Activated naive CD4-positive, alpha-beta T cell treated with anti-CD3 and anti-CD28 coated beads, Interleukin-2, amount 50 U/mL, for 16 hours (primary cell): ENCODE data around the gene KPNA6.
"Not testable (repeated sequence)": the region's sequence is repeated elsewhere in the genome, so short reads cannot be mapped to it uniquely, and the experiment has no call there.

Experiments used
- DNase-seq: peaks from one replicate; pipeline ENCODE4 v3.0.0-alpha.2; 2020

KPNA6 gene

DNA sequence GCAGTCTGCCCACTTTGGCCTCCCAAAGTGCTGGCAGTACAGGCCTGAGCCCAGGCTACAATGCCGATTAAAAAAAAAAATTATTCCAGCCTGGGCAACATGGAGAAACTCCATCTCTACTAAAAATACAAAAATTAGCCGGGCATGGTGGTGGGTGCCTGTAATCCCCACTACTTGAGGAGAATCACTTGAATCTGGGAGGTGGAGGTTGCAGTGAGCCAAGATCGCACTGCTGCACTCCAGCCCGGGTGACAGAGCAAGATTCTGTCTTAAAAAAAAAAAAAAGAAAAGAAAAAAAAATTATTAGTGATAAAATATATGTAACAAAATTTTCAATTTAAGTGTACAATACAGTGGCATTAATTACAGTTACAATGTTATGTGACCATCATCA lies 35.4 kb downstream of the KPNA6 start:
- DNase-seq, result not testable (repeated sequence)

GRCh38 chr1:32144033-32144432 lies 36.2 kb downstream of the KPNA6 start:
- no peak for DNase-seq

DNA sequence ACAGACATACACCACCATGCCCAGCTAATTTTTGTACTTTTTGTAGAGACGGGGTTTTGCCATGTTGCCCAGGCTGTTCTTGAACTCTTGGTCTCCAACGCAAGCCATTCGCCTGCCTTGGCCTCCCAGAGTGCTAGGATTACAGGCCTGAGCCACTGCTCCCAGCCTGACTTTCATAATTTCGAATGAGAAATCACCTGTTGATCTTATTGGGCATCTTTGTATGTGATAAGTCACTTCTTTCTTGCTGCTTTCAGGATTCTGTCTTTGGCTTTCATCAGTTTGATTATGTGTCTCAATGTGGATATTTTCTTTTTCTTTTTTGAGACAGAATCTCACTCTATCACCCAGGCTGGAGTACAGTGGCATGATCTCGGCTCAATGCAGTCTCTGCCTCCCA lies 39.9 kb downstream of the KPNA6 start:
- not testable (repeated sequence) for DNase-seq

DNA sequence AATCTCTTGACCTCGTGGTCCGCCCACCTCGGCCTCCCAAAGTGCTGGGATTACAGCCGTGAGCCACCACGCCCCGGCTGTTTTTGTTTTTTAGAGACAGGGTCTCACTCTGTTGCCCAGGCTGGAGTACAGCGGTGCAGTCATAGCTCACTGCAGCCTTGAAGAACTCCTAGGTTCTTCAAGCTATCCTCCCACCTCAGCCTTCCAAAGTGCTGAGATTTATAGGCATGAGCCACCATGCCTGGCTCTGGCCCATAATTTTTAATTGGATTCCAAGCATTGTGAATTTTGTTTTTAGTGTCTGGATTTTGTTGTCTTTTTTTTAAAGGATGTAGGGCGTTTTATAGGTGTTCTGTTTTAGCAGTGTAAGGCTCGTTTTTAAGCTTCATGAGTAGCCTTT lies 43.0 kb downstream of the KPNA6 start:
- DNase-seq, result no peak

DNA sequence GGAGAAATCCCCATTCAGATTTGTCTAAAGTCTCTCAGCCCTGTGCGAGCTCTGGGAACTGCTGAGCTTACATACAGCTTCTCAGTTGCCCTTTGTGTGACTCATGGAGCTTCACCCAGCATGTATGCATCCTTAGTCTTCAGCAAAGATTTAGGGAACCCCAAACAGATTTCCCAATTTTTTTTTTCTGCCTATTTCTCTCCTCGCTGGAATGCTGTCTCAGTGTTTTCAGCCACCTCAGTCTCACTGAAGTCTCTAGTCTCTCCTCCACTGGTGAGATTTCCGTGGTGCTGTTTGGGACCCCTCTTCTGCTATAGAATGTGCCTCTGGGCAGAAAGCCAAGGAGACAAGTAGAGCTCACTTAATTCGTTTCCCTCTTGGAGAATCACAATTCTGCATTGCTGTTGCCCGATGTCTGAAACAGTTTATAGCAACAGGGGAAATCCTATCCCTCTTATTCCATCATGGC lies 43.5 kb downstream of the KPNA6 start:
- DNase-seq, result no peak

DNA sequence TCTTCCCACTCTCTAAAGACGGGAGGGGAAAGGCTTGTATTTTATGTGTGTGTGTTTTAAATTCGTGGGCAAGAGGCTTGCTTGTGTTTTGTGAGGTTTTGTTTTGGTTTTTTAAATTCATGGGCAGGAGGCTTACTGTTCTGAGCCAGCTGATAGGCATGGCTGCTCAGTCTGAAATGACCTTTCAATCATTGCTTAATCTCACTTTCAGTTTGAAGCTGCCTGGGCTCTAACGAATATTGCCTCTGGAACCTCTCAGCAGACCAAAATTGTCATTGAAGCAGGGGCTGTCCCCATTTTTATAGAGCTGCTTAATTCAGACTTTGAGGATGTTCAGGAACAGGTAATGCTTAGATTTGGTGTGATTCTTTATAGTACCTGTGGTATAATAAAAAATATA lies 51.3 kb downstream of the KPNA6 start:
- no peak for DNase-seq

- no peak for DNase-seq
These were observed 55.5 kb downstream of the KPNA6 start for GRCh38 chr1:32163405-32163804.

GRCh38 chr1:32165633-32166032 lies 57.8 kb downstream of the KPNA6 start:
- not testable (repeated sequence) for DNase-seq

DNA sequence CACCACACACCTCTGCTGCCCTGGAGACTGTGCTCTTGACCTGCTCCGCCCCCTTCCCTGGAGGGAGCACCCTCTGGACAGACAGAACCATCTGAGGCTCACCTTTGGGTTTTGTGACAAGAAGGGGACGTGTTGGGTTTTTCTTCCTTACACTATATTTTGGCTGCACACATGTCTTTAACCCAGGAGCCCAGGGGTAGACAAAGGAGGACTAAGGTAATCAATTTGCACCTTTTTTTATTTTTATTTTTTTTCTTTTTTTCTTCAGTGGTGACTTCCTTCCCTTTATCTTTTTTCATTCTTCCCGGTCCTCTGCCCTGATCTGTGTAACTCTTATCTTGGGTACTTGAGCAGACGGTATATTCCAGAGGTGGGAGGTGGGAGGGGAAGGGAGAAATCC lies 63.1 kb downstream of the KPNA6 start:
- DNase-seq, result no peak

- DNase-seq, result no peak
These were observed 64.9 kb downstream of the KPNA6 start for GRCh38 chr1:32172621-32173245.

GRCh38 chr1:32178380-32179192 lies 70.7 kb downstream of the KPNA6 start:
- DNase-seq, result no peak

- DNase-seq, result no peak
These were observed 71.3 kb downstream of the KPNA6 start for GRCh38 chr1:32179193-32179442.

GRCh38 chr1:32179443-32180185 lies 71.8 kb downstream of the KPNA6 start, which contains the start of gene TXLNA:
Gene TXLNA (plus strand): TSS chr1:32179675. CDS start chr1:32180346, 671 bp downstream.
- peak; percentile 89 for DNase-seq

- peak; percentile 32 for DNase-seq
These were observed 72.6 kb downstream of the KPNA6 start for GRCh38 chr1:32180186-32181060.

GRCh38 chr1:32181065-32181464 lies 73.2 kb downstream of the KPNA6 start:
- DNase-seq, result no peak

DNA sequence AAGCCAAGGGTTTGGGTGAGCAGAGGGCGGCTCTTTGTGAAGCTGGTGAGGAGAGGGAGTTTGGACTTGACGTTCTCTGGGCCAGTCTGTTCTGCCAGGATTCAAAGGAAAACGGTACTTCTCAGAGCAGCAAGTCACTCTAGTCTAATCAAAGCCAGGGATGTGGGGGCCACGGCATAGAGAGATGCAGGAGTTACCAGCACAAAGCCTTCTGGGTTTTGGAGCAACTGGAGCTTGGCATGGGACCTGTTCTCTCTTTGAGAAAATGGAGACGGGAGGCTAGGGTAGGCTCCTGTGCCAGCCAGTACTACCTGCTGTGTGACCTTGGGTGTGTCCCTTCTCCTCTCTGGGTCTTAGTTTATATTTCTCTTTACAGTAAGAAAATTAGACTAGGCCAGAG lies 73.7 kb downstream of the KPNA6 start:
- no peak for DNase-seq

GRCh38 chr1:32182060-32182459 lies 74.2 kb downstream of the KPNA6 start:
- DNase-seq, result no peak

GRCh38 chr1:32184650-32185049 lies 76.8 kb downstream of the KPNA6 start:
- DNase-seq, result no peak

GRCh38 chr1:32186077-32186476 lies 78.2 kb downstream of the KPNA6 start:
- no peak for DNase-seq

GRCh38 chr1:32186491-32186890 lies 78.6 kb downstream of the KPNA6 start:
- no peak for DNase-seq

DNA sequence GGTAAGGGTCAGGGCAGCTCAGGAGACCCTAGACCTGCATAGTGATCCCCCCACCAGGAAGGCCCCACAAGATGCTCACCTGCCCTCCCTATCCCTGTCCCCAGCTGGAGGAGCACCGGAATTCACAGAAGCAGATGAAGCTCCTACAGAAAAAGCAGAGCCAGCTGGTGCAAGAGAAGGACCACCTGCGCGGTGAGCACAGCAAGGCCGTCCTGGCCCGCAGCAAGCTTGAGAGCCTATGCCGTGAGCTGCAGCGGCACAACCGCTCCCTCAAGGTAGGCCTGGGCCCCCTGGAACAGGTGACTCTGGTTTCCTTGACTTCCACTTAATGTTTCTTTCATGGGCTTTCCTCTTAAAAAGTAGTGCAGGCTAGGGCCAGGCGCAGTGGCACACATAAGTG lies 80.0 kb downstream of the KPNA6 start:
- no peak for DNase-seq

- DNase-seq, result no peak
These were observed 84.5 kb downstream of the KPNA6 start for GRCh38 chr1:32192220-32192948.
